ENCODE measurements around the gene UNC13B. TPM values are rescaled to one million over a fixed set of nuclear protein-coding genes. Genes with fewer than 3 reads are reported as not detected.

Gene UNC13B
- total and polyA plus RNA-seq, 7 donors = 7.0 to 12.9 (median 10.5) TPM

DNA sequence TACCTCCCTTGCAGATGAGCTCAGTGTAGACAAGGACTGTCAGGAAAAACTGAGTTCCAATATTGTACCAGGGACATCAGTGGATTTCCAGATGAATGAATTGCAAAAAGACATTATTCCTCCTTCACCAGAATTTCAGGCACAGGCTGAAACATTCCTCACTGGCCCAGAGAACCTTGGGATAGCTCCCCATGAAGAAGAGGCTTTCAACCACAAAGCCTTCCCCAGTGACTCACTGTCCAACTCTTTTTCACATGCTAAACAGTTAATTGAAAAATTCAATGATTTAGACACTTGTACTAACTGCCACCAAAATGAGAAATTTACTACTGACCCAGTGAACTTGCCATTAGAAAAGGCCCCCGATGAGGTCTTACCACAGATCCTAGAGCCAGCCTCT, 144.5 kb downstream of the UNC13B start:
- Histone ChIP-seq H3K9me3 (no peaks in the 10 kb centered on the region), H3K27me3 (ENCODE audit: insufficient read depth in 3 of 3, low read length in 2 of 3) (no peaks in the 10 kb centered on the region), H3K4me3 (no peak overlapping the region), H3K4me1 (peaks cover 6% of the 10 kb centered on the region), H3K36me3 (ENCODE audit: insufficient read depth in 1 of 2, low read depth in 1 of 2) (peaks cover 0 to 12% of the 10 kb centered on the region in 2 donors), H3K27ac (no peak overlapping the region)
- no peak for DNase-seq
- intact Hi-C loops (cut with DNase I) = no loop called here
- no peak for ATAC-seq
- TF ChIP-seq, protein P1, sequence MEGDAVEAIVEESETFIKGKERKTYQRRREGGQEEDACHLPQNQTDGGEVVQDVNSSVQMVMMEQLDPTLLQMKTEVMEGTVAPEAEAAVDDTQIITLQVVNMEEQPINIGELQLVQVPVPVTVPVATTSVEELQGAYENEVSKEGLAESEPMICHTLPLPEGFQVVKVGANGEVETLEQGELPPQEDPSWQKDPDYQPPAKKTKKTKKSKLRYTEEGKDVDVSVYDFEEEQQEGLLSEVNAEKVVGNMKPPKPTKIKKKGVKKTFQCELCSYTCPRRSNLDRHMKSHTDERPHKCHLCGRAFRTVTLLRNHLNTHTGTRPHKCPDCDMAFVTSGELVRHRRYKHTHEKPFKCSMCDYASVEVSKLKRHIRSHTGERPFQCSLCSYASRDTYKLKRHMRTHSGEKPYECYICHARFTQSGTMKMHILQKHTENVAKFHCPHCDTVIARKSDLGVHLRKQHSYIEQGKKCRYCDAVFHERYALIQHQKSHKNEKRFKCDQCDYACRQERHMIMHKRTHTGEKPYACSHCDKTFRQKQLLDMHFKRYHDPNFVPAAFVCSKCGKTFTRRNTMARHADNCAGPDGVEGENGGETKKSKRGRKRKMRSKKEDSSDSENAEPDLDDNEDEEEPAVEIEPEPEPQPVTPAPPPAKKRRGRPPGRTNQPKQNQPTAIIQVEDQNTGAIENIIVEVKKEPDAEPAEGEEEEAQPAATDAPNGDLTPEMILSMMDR (IDR thresholded peaks at IDR 0.05) = no peak
- 83 to 85% (median 83%) methylated on average over 1 of the region's 1 CpG for WGBS, 3 donors

DNA sequence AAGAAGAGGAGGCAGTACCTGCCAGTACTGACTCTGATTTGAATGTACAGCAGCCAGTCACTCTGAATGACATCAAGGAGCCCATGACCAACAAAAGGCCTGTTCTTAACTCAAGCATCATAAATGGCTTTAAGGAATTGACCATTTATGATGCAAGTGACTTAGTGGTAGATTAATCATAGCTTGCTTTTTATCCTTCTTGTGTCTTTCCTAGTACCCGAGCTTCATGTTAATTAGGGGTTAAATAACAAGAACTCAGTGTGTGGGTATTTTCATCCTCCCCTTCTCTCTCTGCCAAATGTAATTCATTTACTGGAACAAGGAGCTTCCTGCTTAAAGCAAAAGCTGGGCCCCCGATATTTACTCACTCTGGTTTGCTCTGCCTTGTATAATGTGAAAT, 146.5 kb downstream of the UNC13B start:
- H3K4me1 ChIP-seq = peaks cover 25% of the 10 kb centered on the region
- H3K4me3 ChIP-seq = no peak overlapping the region
- ATAC-seq (no peak), DNase-seq (no peak)
- TF ChIP-seq, protein P1 (IDR thresholded peaks at IDR 0.05) = no peak
- H3K9me3 ChIP-seq = no peaks in the 10 kb centered on the region
- peaks cover 0 to 13% of the 10 kb centered on the region in 2 donors for H3K36me3 ChIP-seq (ENCODE audit: insufficient read depth in 1 of 2, low read depth in 1 of 2)
- no peaks in the 10 kb centered on the region for H3K27me3 ChIP-seq (ENCODE audit: insufficient read depth in 3 of 3, low read length in 2 of 3)
- intact Hi-C loops (cut with DNase I) = no loop called here
- WGBS, 3 donors = 75 to 82% (median 76%) methylated on average over 2 of the region's 2 CpGs
- H3K27ac ChIP-seq = no peak overlapping the region

DNA sequence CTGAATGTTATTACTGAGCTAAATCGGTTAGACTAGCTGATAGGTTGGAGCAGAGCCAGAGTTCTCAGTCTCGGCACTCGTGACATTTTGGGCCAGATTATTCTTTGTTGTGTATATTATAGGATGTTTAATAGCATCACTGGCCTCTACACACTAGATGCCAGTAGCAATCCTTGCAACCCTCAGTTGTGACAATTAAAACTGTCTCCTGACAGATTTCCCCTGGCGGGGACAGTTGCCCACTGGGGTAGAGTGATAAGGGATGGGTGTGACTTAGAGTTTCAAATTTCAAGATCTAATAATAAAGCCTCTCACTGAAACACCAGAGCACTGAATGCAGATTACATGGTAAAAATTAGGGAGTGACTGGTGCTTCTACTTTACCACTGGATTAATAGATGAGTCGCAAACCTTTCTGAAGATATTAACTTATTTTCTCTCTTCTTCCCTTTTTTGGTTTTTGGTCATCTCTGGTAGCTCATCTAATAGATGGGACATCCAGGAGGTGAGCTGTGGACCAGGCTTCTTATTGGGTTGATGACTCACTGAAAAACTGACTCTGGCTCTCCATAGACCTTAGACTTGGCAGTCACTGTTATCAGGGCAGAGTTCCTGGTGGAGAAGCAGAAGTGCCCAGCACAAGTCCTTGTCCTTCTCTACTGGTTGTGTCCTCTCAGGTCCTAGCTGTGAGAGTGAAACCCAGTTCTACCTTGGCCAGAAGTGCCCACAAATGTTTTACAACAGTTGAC, 150.3 kb downstream of the UNC13B start:
- Histone ChIP-seq H3K27me3 (ENCODE audit: insufficient read depth in 3 of 3, low read length in 2 of 3) (no peaks in the 10 kb centered on the region), H3K27ac (peak overlapping the region; percentile 21), H3K36me3 (ENCODE audit: insufficient read depth in 1 of 2, low read depth in 1 of 2) (peaks cover 0 to 31% of the 10 kb centered on the region in 2 donors), H3K9me3 (no peaks in the 10 kb centered on the region), H3K4me1 (peaks cover 25% of the 10 kb centered on the region), H3K4me3 (no peak overlapping the region)
- TF ChIP-seq, protein P1 (IDR thresholded peaks at IDR 0.05) = no peak
- 31 to 42% (median 34%) methylated on average over 5 of the region's 5 CpGs for WGBS, 3 donors
- intact Hi-C loops (cut with DNase I) = loop anchor here (10.0 kb wide), 1 partner anchor 163 kb away; no protein-coding TSS in a partner anchor
- peak in 1 of 2 donors; percentile 56 for DNase-seq
- peak; percentile 81 to 93 (median 90) for ATAC-seq

DNA sequence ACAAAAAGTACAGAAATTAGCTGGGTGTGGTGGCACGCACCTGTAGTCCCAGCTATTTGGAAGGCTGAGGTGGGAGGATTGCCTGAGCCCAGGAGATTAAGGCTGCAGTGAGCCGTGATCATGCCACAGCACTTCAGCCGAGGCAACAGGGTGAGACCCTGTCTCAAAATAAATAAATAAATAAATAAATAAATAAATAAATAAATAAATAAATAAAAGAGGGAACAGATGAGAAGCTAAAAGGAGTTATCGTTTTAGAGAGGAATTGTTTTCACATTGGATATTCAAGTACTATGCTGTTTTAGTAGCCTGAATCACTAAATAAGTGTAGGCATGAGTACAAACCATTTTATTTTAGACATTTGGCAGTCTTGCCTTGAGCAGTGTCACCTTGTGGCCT, 151.7 kb downstream of the UNC13B start:
- intact Hi-C loops (cut with DNase I) = loop anchor here (10.0 kb wide), 1 partner anchor 161 kb away; no protein-coding TSS in a partner anchor
- WGBS, 3 donors = 87 to 94% (median 93%) methylated on average over 4 of the region's 4 CpGs
- H3K27ac ChIP-seq = no peak overlapping the region

More for the DNA sequence above, 151.7 kb downstream of the UNC13B start:
- DNase-seq (no peak), ATAC-seq (no peak)
- TF ChIP-seq, protein P1 (IDR thresholded peaks at IDR 0.05) = no peak
- peaks cover 25% of the 10 kb centered on the region for H3K4me1 ChIP-seq
- no peaks in the 10 kb centered on the region for H3K27me3 ChIP-seq (ENCODE audit: insufficient read depth in 3 of 3, low read length in 2 of 3)
- H3K36me3 ChIP-seq (ENCODE audit: insufficient read depth in 1 of 2, low read depth in 1 of 2) = peaks cover 0 to 31% of the 10 kb centered on the region in 2 donors
- H3K4me3 ChIP-seq = no peak overlapping the region
- no peaks in the 10 kb centered on the region for H3K9me3 ChIP-seq

Data from psoas muscle (tissue), 8 donors.